D721Med (cell line): ENCODE results near the gene SLC24A3.

Source experiments
- DNase-seq: peaks from one replicate; pipeline ENCODE4 v3.0.0; 2011; ENCODE audit warnings: low spot score; ENCODE audit not compliant: insufficient read length
- FAIRE-seq: peaks from 2 replicates; lab custom pipeline; 2011; peaks lifted over from hg19 to GRCh38; lab: Jason Lieb, UNC
- CTCF ChIP-seq: IDR thresholded peaks from 2 replicates; pipeline ENCODE4 v1.5.1; 2012; ENCODE audit warnings: mild to moderate bottlenecking, control low read depth; ENCODE audit not compliant: insufficient read depth; ENCODE audit errors: missing control alignments

SLC24A3 gene

DNA sequence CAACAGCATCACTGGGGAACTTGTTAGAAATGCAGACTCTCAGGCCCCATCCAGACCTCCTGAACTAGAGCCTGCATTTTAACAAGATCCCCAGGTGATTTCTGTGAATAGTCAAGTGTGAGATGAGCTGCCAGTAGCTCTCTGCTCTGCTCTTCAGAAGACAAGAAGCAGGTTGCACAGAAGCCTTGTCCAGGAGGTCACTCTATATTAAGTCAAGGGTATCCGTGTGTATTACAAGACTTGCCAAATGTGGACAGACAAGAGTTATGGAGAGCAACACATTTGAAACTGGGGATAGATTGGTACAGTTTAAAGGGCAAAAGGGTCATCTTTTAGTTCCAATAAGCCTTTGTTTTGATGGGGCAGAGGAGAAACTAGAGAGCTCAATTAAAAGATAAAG lies 522.4 kb downstream of the SLC24A3 start:
- no peak for TF ChIP-seq CTCF
- FAIRE-seq (no peak), DNase-seq (no peak)

- DNase-seq (no peak), FAIRE-seq (no peak)
- no peak for TF ChIP-seq CTCF
These were observed 523.0 kb downstream of the SLC24A3 start for GRCh38 chr20:19735446-19735845.

GRCh38 chr20:19737025-19737424 lies 524.6 kb downstream of the SLC24A3 start:
- DNase-seq: no peak
- no peak for TF ChIP-seq CTCF
- no peak for FAIRE-seq

DNA sequence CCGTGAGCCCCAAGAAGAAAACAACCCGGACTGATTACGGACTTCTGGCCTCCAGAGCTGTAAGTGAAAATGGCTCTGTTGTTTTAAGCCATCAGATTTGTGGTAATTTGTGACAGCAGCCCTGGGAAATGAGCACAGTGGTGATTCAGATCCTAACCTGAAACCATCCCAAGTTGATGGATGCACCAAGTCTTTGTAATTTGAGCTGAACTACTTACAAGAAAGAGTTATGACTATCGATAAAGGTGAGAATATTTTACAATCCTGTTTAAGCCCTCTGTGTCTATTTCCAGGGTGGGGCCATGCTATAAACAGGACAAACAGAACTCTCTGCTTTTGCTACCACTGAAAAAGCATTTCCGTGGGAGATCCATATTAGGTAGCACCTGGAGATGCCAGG lies 526.5 kb downstream of the SLC24A3 start:
- FAIRE-seq: no peak
- no peak for DNase-seq

GRCh38 chr20:19739351-19739750 lies 526.9 kb downstream of the SLC24A3 start:
- FAIRE-seq: no peak

More for the DNA sequence above, 526.5 kb downstream of the SLC24A3 start:
- no peak for TF ChIP-seq CTCF

GRCh38 chr20:19740512-19740911 lies 528.1 kb downstream of the SLC24A3 start:
- no peak for TF ChIP-seq CTCF
- FAIRE-seq (no peak), DNase-seq (no peak)

More at GRCh38 chr20:19739351-19739750, 526.9 kb downstream of the SLC24A3 start:
- no peak for DNase-seq
- no peak for TF ChIP-seq CTCF

DNA sequence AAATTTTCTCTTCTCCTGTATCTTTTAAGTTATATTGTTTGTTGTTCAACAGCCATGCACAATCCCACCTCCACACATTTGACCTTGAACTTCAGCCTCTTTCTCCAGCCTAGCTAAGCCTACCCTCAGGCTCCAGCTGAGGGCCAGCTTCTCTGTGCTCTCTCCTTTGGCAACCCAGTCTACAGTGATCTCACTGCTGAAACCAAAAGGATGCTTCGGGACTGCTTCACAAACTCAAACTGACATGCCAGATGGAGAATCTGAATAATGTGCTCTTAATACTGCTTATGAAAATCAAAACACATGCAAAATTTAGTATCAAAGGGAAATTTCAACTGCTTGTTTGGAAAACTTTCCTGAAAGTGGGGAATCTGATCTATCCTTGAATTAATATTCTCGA lies 529.5 kb downstream of the SLC24A3 start:
- TF ChIP-seq CTCF: no peak
- DNase-seq (no peak), FAIRE-seq (no peak)
